Adrenal gland (tissue), 5 donors: ENCODE measurements around the gene WASL.

Experiments
- POLR2A ChIP-seq, 2 donors: fragments of 450-650 bp; IDR thresholded peaks; one replicate each; pipeline ENCODE4 v1.6.1; 2017; ENCODE audit warnings: antibody characterized with exemption in 2 of 2, mild to moderate bottlenecking in 2 of 2, moderate library complexity in 1 of 2
- TF ChIP-seq, protein P1 (sequence below), 6 experiments: fragments of 450-650 bp in 4 of 6; fragments of 200-600 bp in 2 of 6; sonication (generic) in 1 of 6; IDR thresholded peaks; 1 replicate in 5 of 6; 2 replicates in 1 of 6; pipeline versions ENCODE4 v1.5.1 to v1.8.0; 2016 to 2021; ENCODE audit warnings: antibody characterized with exemption in 6 of 6, mild to moderate bottlenecking in 2 of 6, moderate library complexity in 1 of 6
- donor health status: DM: no; HTN: no; CAD: no.

- TF ChIP-seq, protein P1, sequence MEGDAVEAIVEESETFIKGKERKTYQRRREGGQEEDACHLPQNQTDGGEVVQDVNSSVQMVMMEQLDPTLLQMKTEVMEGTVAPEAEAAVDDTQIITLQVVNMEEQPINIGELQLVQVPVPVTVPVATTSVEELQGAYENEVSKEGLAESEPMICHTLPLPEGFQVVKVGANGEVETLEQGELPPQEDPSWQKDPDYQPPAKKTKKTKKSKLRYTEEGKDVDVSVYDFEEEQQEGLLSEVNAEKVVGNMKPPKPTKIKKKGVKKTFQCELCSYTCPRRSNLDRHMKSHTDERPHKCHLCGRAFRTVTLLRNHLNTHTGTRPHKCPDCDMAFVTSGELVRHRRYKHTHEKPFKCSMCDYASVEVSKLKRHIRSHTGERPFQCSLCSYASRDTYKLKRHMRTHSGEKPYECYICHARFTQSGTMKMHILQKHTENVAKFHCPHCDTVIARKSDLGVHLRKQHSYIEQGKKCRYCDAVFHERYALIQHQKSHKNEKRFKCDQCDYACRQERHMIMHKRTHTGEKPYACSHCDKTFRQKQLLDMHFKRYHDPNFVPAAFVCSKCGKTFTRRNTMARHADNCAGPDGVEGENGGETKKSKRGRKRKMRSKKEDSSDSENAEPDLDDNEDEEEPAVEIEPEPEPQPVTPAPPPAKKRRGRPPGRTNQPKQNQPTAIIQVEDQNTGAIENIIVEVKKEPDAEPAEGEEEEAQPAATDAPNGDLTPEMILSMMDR (IDR thresholded peaks at IDR 0.05), result no peak
- TF ChIP-seq POLR2A (IDR thresholded peaks at IDR 0.05), result no peak
These were observed 108.2 kb downstream of the WASL start for GRCh38 chr7:123640583-123640982.
